CD4-positive, alpha-beta T cell (primary cell): ENCODE data around the gene MSLN. TPM values are rescaled to one million over a fixed set of nuclear protein-coding genes. Genes with fewer than 3 reads are reported as not detected.

ENCODE experiments used
- ATAC-seq: fragments of 200-7000 bp; cut with Tn5 transposase; one replicate; pipeline ENCODE4 v1.10.0; 2022; ENCODE audit warnings: mild to moderate bottlenecking; ENCODE audit not compliant: poor library complexity
- CTCF ChIA-PET: fragments of 350-600 bp; sonication (Branson Sonifier 250); formaldehyde crosslinking; loops from one replicate; lab custom pipeline; 2021; ENCODE audit warnings: antibody characterized with exemption, inconsistent platforms; lab: Charles Lee
- POLR2A ChIA-PET: fragments of 350-600 bp; sonication (Branson Sonifier 250); formaldehyde crosslinking; loops from one replicate; lab custom pipeline; 2021; ENCODE audit warnings: antibody characterized with exemption, inconsistent platforms; lab: Charles Lee
- DNase-seq, 14 experiments: peaks; one replicate each; pipeline ENCODE4 v3.0.0-alpha.2; 2013 to 2020; ENCODE audit warnings: mixed read lengths in 2 of 14
- H3K27ac ChIP-seq, 2 donors: one replicate each; pipeline versions ENCODE4 v1.5.1 to v1.7.0; 2013; ENCODE audit warnings: low read length in 2 of 2, low read depth in 1 of 2, mild to moderate bottlenecking in 1 of 2
- H3K27me3 ChIP-seq, 2 experiments: 1 replicate in 1 of 2; 2 replicates in 1 of 2; pipeline versions ENCODE4 v1.6.1 to v1.7.0; 2013; ENCODE audit warnings: low read length in 2 of 2, control low read depth in 1 of 2, mild to moderate bottlenecking in 1 of 2, moderate library complexity in 1 of 2; ENCODE audit not compliant: insufficient read depth in 2 of 2, control insufficient read depth in 1 of 2
- H3K36me3 ChIP-seq: one replicate; pipeline ENCODE4 v1.6.1; 2013; ENCODE audit warnings: low read length, control low read depth; ENCODE audit not compliant: insufficient read depth
- H3K4me1 ChIP-seq: one replicate; pipeline ENCODE4 v1.6.1; 2013; ENCODE audit warnings: low read length, control low read depth; ENCODE audit not compliant: insufficient read depth
- H3K4me3 ChIP-seq: one replicate; pipeline ENCODE4 v1.5.1; 2013; ENCODE audit warnings: mild to moderate bottlenecking, low read length, moderate library complexity
- H3K9me3 ChIP-seq, 2 experiments: 1 replicate in 1 of 2; 2 replicates in 1 of 2; pipeline versions ENCODE4 v1.6.1 to v1.7.0; 2013; ENCODE audit warnings: low read length in 2 of 2, mild to moderate bottlenecking in 2 of 2, control low read depth in 1 of 2, moderate library complexity in 1 of 2; ENCODE audit not compliant: control insufficient read depth in 1 of 2, insufficient read depth in 1 of 2
- H3K27ac Mint-ChIP-seq: one replicate; pipeline ENCODE4 v1.8.0; 2020; ENCODE audit warnings: mixed read lengths
- H3K27me3 Mint-ChIP-seq: one replicate; pipeline ENCODE4 v1.8.0; 2021; ENCODE audit warnings: mixed read lengths
- H3K36me3 Mint-ChIP-seq: one replicate; pipeline ENCODE4 v1.8.0; 2021; ENCODE audit warnings: low read depth, mixed read lengths
- H3K4me1 Mint-ChIP-seq: one replicate; pipeline ENCODE4 v1.8.0; 2021; ENCODE audit warnings: low read depth, mixed read lengths
- H3K4me3 Mint-ChIP-seq: one replicate; pipeline ENCODE4 v1.8.0; 2020; ENCODE audit warnings: mild to moderate bottlenecking, mixed read lengths
- H3K9me3 Mint-ChIP-seq: one replicate; pipeline ENCODE4 v1.8.0; 2020; ENCODE audit warnings: mixed read lengths
- intact Hi-C, 2 experiments: fragments of 100-400 bp; cut with DNase I in 1 of 2; cut with micrococcal nuclease in 1 of 2; formaldehyde crosslinking; loops; one replicate each; pipeline versions ENCODE4 v1.15.1 to v1.9.0; 2023 to 2025; cut with DNase I, micrococcal nuclease
- total RNA-seq, 174 experiments: library from RNA in 2 of 174; stranded (reverse) in 2 of 174; gene quantifications; one replicate each; pipeline ENCODE4 v1.2.3 and lab custom pipeline; 2021 to 2026
- TF ChIP-seq, protein P1 (sequence below): fragments of 200-600 bp; IDR thresholded peaks from one replicate; pipeline ENCODE4 v1.8.0; 2022; ENCODE audit warnings: antibody characterized with exemption, mild to moderate bottlenecking

MSLN gene
- total RNA-seq, 2 experiments from 2014 or later, result not detected

DNA sequence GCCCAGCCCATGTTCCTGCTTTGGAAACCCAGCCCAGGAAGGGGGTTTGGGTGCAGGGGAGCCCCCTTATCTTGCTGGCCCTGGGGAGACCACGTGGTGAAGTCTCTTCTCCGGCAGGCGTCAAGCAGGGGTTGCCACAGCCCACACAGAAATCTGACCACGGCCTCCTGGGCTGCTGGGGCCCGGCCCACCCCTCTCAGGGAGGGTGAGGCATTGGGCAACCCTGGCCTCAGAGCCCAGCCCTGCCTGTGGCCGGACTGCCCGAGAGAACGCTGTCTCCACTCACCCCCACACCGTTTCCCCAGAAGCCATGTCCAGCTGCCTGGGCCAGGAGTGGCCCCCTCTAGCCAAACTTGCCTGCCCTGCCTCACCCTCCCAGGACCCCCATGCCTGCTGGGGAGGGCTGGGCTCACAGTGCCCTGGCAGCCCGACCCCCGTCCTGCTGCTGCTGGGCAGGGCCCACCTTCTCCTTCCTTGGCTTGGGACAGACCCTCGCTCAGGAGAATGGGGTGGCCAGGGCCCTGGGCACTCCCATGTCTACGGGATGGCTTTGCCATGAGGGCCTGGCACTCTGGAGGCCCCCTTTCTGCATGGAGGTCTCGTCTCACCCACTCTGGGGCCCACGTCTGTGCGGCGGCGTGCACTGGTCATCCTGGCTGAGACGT is 20.9 kb downstream of the MSLN start:
- DNase-seq, result no peak
- Histone ChIP-seq H3K4me3 (no peak overlapping the region), H3K27ac (no peak overlapping the region), H3K36me3 (peaks cover 8% of the 10 kb centered on the region), H3K9me3 (no peaks in the 10 kb centered on the region), H3K4me1 (peaks cover 9% of the 10 kb centered on the region), H3K27me3 (no peaks in the 10 kb centered on the region)
- peaks cover 5% of the 10 kb centered on the region for H3K27me3 Mint-ChIP-seq
- TF ChIP-seq, protein P1, sequence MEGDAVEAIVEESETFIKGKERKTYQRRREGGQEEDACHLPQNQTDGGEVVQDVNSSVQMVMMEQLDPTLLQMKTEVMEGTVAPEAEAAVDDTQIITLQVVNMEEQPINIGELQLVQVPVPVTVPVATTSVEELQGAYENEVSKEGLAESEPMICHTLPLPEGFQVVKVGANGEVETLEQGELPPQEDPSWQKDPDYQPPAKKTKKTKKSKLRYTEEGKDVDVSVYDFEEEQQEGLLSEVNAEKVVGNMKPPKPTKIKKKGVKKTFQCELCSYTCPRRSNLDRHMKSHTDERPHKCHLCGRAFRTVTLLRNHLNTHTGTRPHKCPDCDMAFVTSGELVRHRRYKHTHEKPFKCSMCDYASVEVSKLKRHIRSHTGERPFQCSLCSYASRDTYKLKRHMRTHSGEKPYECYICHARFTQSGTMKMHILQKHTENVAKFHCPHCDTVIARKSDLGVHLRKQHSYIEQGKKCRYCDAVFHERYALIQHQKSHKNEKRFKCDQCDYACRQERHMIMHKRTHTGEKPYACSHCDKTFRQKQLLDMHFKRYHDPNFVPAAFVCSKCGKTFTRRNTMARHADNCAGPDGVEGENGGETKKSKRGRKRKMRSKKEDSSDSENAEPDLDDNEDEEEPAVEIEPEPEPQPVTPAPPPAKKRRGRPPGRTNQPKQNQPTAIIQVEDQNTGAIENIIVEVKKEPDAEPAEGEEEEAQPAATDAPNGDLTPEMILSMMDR, result no peak
- ATAC-seq, result no peak
- peaks cover 6% of the 10 kb centered on the region for H3K36me3 Mint-ChIP-seq
- CTCF ChIA-PET, result no interaction called here
- no peaks in the 10 kb centered on the region for H3K9me3 Mint-ChIP-seq
- intact Hi-C loops, result no loop called here
- POLR2A ChIA-PET, result no interaction called here
- H3K4me1 Mint-ChIP-seq, result no peaks in the 10 kb centered on the region
- H3K27ac Mint-ChIP-seq, result no peak overlapping the region
- H3K4me3 Mint-ChIP-seq, result no peak overlapping the region

DNA sequence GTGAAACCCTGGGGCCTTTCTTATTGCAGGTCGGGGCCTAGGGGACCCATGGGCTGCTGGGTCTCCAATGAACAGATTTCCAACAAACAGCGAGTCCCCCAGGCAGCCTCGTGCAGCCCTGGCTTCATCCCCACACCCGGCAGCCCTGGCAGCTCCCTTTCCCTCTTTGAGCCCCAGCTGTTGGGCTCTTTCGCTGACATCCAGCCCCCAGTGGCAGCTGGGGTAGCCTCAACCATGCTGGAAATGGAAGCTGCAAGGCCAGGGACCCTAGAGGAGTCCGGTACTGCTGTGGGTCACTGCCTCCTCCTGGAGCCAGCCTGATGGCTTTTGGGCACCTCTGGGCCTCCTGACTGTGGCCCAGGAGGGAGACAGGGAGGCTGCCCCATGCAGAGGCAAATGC is 21.7 kb downstream of the MSLN start:
- H3K36me3 Mint-ChIP-seq, result peaks cover 6% of the 10 kb centered on the region
- intact Hi-C loops, result no loop called here
- Histone ChIP-seq H3K36me3 (peaks cover 10% of the 10 kb centered on the region), H3K9me3 (no peaks in the 10 kb centered on the region), H3K27me3 (no peaks in the 10 kb centered on the region), H3K4me1 (peaks cover 15% of the 10 kb centered on the region), H3K4me3 (no peak overlapping the region), H3K27ac (no peak overlapping the region)
- no peak for DNase-seq
- POLR2A ChIA-PET, result no interaction called here
- H3K4me1 Mint-ChIP-seq, result no peaks in the 10 kb centered on the region
- TF ChIP-seq, protein P1, result no peak
- no peak overlapping the region for H3K4me3 Mint-ChIP-seq
- no peaks in the 10 kb centered on the region for H3K9me3 Mint-ChIP-seq
- CTCF ChIA-PET, result no interaction called here
- H3K27me3 Mint-ChIP-seq, result peaks cover 5% of the 10 kb centered on the region
- ATAC-seq, result no peak
- H3K27ac Mint-ChIP-seq, result no peak overlapping the region

DNA sequence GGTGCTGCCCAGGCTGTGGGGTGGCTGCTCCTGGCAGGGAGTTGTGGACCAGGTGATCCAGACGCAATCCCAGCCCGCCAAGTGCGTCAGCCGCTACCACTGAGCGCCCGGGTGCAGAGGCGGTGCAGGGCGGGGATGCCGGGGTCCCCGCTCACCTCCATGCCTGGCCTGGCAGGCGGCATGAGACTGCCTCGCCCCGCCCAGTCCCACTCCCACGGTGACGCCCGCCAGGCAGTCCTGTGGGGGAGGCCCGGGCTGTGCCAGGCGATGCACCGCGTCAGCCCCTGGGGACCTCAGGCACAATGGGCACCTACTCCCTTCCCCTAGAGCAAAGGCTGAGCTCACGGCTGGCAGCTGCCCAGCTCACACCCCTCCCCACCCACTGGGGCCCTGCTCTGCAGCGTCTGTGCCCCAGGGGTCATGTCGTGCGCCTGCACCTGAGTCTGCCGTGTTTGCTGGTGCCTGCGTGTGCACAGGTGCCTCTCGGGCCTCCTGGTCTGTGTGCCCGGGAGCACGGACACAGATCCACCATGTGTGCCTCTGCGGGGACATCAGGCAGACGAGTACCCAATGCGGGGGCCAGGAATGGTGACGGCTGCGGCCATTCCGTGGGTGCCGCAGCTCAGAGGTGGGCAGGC is 22.4 kb downstream of the MSLN start:
- Histone ChIP-seq H3K4me3 (no peak overlapping the region), H3K36me3 (peaks cover 10% of the 10 kb centered on the region), H3K9me3 (no peaks in the 10 kb centered on the region), H3K27ac (no peak overlapping the region), H3K4me1 (peaks cover 21% of the 10 kb centered on the region), H3K27me3 (no peaks in the 10 kb centered on the region)
- H3K36me3 Mint-ChIP-seq, result peaks cover 6% of the 10 kb centered on the region
- no peak overlapping the region for H3K27ac Mint-ChIP-seq
- H3K4me3 Mint-ChIP-seq, result no peak overlapping the region
- no peak for DNase-seq
- no peaks in the 10 kb centered on the region for H3K4me1 Mint-ChIP-seq
- TF ChIP-seq, protein P1, result no peak
- H3K27me3 Mint-ChIP-seq, result peaks cover under 1% of the 10 kb centered on the region
- ChIA-PET CTCF (no interaction called here), POLR2A (interaction anchor here (1.3 kb wide), 1 partner anchor 67 kb away, joined by 3 read pairs; no protein-coding TSS in a partner anchor)
- ATAC-seq, result no peak
- intact Hi-C loops, result no loop called here
- no peaks in the 10 kb centered on the region for H3K9me3 Mint-ChIP-seq
